Esophagus muscularis mucosa (tissue), 4 donors: Measurements from ENCODE around the gene SNRNP35.

Experiments
- EP300 ChIP-seq: sonication (generic); formaldehyde crosslinking; IDR thresholded peaks from one replicate; pipeline ENCODE4 v1.6.1; 2017; ENCODE audit warnings: antibody characterized with exemption
- POLR2A ChIP-seq: fragments of 450-650 bp; IDR thresholded peaks from one replicate; pipeline ENCODE4 v1.6.1; 2017; ENCODE audit warnings: antibody characterized with exemption, moderate library complexity, mild to moderate bottlenecking, low read depth
- POLR2AphosphoS5 ChIP-seq, 2 donors: sonication (generic); formaldehyde crosslinking; IDR thresholded peaks; one replicate each; pipeline ENCODE4 v1.6.1; 2017; ENCODE audit warnings: antibody characterized with exemption in 2 of 2
- TF ChIP-seq, protein P1 (sequence below), 3 experiments: fragments of 200-600 bp in 2 of 3; fragments of 450-650 bp in 1 of 3; sonication (generic) in 2 of 3; IDR thresholded peaks; one replicate each; pipeline ENCODE4 v1.5.1; 2017 to 2019; ENCODE audit warnings: antibody characterized with exemption in 3 of 3, mild to moderate bottlenecking in 2 of 3, moderate library complexity in 1 of 3

DNA sequence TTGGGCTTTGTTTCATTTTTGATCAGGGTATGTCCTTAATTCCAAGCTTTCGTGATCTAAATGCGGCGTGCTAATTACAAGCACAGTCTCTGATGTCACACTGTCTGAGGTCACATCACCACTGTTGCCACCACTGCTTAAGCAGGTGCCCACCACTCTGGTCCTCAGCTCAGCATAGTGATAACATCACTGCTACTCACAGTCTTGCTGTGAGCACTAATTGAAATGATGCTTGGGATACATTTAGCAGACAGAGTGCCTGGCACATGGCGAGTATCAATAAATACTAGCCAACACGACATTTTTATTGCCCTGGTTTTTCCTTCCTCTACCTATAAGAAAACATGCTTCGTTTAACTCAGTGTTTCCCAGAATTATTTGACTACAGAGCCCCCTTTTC lies 29.3 kb upstream of the SNRNP35 start:
- TF ChIP-seq, protein P1, sequence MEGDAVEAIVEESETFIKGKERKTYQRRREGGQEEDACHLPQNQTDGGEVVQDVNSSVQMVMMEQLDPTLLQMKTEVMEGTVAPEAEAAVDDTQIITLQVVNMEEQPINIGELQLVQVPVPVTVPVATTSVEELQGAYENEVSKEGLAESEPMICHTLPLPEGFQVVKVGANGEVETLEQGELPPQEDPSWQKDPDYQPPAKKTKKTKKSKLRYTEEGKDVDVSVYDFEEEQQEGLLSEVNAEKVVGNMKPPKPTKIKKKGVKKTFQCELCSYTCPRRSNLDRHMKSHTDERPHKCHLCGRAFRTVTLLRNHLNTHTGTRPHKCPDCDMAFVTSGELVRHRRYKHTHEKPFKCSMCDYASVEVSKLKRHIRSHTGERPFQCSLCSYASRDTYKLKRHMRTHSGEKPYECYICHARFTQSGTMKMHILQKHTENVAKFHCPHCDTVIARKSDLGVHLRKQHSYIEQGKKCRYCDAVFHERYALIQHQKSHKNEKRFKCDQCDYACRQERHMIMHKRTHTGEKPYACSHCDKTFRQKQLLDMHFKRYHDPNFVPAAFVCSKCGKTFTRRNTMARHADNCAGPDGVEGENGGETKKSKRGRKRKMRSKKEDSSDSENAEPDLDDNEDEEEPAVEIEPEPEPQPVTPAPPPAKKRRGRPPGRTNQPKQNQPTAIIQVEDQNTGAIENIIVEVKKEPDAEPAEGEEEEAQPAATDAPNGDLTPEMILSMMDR (IDR thresholded peaks at IDR 0.05): no peak
- TF ChIP-seq POLR2AphosphoS5 (IDR thresholded peaks at IDR 0.05) (no peak), POLR2A (no peak), EP300 (no peak)
